LNCaP clone FGC (cell line): ENCODE data around the gene IL13RA2.

Source experiments
- DNase-seq: peaks from one replicate; pipeline ENCODE4 v3.0.0-alpha.2; 2011; ENCODE audit warnings: low read depth
- H3K4me3 ChIP-seq: 2 replicates; pipeline ENCODE4 v1.5.1; 2011; ENCODE audit warnings: mild to moderate bottlenecking, low read depth, low read length, control low read depth
- CTCF ChIP-seq: IDR thresholded peaks from 2 replicates; pipeline ENCODE4 v1.5.1; 2012; ENCODE audit warnings: mild to moderate bottlenecking; ENCODE audit not compliant: control insufficient read depth, insufficient read depth; ENCODE audit errors: extremely low read depth

Gene IL13RA2

GRCh38 chrX:115029440-115029839 lies 12.0 kb upstream of the IL13RA2 start:
- no peak overlapping the region for H3K4me3 ChIP-seq
- no peak for TF ChIP-seq CTCF
- DNase-seq: no peak

DNA sequence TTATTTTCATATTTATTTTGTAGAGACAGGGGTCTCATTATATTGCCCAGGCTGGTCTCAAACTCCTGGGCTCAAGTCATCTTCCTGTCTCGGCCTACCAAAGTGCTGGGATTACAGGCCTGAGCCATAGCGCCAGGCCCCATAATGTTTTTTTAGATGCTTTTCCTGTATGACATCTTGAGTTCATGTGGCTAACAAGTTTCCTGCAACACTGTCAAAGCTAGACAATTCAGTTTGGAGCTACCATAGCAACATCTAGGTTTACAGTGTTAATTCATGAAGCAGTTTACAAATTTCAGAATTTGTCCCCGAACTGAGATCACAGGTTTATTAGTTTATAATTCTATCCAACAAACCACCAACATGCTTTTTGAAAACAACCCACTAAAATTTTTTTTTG lies 6.4 kb upstream of the IL13RA2 start:
- no peak overlapping the region for H3K4me3 ChIP-seq
- no peak for DNase-seq
- TF ChIP-seq CTCF: no peak

DNA sequence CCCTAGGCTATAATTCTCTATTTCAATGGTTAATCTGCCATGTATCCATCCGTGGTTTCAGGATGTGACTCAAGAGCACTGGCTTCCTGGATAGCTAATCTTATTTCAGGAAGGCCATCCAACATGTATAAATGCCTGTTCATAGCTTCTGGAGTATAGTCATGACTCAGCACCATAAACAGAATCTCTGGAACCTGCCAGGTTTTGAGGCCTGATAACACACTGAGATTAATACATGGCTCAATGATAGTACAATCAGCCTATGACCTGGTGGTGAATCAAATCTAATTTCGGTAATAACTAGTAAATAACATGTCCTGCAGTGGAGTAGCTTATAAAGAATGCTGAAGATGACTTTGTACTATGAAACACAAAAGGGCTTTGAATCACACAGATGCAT lies 5.7 kb upstream of the IL13RA2 start:
- no peak overlapping the region for H3K4me3 ChIP-seq
- TF ChIP-seq CTCF: no peak
- DNase-seq: no peak

GRCh38 chrX:115021121-115021520 lies 3.7 kb upstream of the IL13RA2 start:
- TF ChIP-seq CTCF: no peak
- no peak for DNase-seq
- H3K4me3 ChIP-seq: no peak overlapping the region

- DNase-seq: no peak
- TF ChIP-seq CTCF: no peak
- H3K4me3 ChIP-seq: no peak overlapping the region
Measured at GRCh38 chrX:115018944-115019343, 1.5 kb upstream of the IL13RA2 start.

GRCh38 chrX:115018040-115018647 lies 728 bp upstream of the IL13RA2 start:
- H3K4me3 ChIP-seq: no peak overlapping the region
- TF ChIP-seq CTCF: no peak
- no peak for DNase-seq

DNA sequence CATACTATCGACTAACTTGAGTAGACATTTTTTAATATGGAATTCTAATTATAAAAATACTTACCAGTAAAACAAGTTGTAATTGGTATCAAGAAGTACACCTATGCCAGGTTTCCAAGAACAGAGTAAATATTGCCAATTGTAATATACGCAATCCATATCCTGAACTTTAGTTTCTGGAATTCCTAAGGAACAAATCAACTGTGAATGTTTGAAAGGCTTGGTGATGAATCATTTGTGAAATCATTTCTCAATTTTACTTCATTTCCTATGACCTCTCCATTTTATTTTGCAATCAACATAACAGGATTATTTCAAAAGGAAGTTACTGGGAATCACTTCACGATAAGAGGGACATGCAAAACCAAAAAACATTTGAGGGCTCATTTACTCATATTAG lies 3.7 kb downstream of the IL13RA2 start:
- H3K4me3 ChIP-seq: no peak overlapping the region
- no peak for DNase-seq
- no peak for TF ChIP-seq CTCF
